UCSD-AML1 (cell line): ENCODE data around the gene GSKIP.
"Not testable (repeated sequence)": the region's sequence is repeated elsewhere in the genome, so short reads cannot be mapped to it uniquely, and the experiment has no call there.

Source experiments
- DNase-seq: peaks from one replicate; lab custom pipeline; 2025; ENCODE audit not compliant: unreplicated experiment; lab: John Stamatoyannopoulos, UW

Gene GSKIP, protein sequence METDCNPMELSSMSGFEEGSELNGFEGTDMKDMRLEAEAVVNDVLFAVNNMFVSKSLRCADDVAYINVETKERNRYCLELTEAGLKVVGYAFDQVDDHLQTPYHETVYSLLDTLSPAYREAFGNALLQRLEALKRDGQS

GRCh38 chr14:96362965-96363750 is at the start of gene GSKIP, which contains the start of gene ATG2B:
Gene GSKIP (plus strand): TSS chr14:96363526. CDS start chr14:96382248, 18,722 bp downstream.
Gene ATG2B (minus strand): TSS chr14:96363341. CDS start chr14:96362976, 365 bp downstream.
- peak; percentile 95 for DNase-seq

DNA sequence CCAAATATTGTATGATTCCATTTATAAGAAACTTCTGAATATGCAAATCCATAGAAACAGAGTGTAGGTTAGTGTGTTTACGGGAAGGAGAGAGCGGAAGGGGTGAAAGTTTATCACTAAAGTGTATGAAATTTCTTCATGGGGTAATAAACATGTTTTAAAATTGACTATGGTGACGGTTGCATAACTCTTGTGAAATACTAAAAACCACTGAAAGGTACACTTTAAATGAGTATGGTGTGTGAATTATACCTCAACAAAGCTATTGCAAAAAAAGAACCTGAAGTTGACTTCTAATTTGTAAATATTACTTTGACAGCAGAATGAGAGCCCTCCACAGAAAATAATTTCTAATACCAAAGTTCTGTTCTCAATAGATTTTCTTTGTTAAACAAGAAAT is 47.2 kb upstream of the GSKIP start:
- no peak for DNase-seq

DNA sequence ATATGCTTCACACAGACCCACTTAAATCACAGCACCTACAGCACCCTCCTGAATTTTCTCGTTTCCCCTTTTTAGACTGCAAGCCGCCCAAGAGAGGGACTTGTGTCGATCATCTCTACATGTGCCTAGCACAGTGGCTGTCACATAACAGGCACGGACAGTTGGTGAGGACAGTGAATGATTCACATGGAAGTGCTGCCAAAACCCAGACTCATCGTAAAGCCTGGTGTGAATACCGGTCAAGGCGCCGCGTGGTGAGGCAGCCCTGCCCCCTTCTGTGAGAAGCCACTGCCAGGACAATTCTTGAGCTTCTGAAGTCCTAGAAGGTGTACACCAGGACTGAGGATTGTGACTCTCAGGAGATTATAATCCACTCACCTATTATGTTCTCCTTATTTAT is 44.5 kb upstream of the GSKIP start:
- DNase-seq: no peak

DNA sequence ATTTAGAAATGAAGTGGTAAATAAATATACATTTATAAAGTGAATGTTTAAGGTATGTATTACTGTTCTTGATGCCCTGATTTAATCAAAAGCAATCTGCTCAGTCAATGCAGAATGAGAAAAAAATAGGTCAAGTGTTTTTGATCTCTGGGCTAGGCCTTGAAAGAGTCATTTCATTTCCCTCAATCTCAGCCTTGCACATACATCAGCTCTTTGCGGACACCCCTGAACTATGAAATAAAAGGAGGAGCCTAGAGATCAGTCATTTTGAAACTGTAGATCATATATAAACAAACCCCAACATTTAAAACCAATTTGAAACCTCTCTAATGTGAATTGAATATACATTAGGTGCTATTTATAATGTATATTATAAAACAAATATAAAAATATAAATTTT is 42.7 kb upstream of the GSKIP start:
- DNase-seq: no peak

GRCh38 chr14:96324219-96324618 is 39.1 kb upstream of the GSKIP start:
- DNase-seq: no peak

DNA sequence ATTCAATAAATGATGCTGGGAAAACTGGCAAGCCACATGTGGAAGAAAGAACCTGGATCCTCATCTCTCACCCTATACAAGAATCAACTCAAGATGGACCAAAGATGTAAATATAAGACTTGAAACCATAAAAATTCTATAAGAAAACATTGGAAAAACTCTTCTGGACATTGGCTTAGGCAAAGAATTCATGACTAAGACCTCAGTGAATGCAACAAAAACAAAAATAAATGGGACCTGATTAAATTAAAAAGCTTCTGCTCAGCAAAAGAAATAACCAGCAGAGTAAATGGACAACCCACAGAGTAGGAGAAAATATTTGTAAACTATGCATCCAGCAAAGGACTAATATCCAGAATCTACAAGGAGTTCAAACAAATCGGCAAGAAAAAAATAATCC is 24.8 kb upstream of the GSKIP start:
- no peak for DNase-seq

GRCh38 chr14:96341323-96341722 is 22.0 kb upstream of the GSKIP start:
- no peak for DNase-seq

GRCh38 chr14:96345669-96346068 is 17.7 kb upstream of the GSKIP start:
- no peak for DNase-seq

GRCh38 chr14:96347957-96348356 is 15.4 kb upstream of the GSKIP start:
- DNase-seq: not testable (repeated sequence)

DNA sequence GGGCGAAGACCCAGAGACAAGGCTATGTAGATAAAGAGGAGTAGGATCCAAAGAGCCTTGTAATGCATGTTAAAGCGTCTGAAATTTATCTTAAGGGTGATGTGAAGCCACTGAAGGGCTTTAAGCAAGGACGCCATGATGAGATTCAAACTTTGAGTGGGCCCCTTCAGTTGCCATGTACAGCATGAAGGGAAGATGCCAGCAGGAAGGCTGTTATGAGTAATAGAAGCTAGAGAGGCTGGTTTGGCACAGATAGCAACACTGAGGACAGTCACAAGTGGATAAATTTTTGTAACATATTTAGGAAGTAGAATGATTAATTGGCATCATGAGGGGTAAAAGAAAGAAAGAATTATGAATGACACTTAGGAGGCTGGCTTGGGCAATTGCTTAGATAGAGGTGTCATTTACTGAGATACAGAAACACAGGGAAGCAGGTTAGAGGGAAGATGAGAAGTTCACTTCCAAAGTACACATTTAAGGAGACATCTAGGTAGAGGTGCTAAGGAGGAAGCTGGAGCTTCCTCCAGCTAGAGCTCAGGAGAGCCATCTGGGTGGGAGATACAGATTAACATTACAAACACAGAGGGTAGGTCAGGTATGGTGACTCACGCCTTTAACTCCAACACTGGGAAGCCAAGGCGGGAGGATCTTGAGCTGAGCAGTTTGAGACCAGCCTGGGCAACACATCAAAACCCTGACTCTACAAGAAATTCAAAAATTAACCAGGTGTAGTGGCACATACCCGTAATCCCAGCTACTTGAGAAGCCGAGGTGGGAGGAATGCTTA is 13.8 kb upstream of the GSKIP start:
- DNase-seq: no peak

DNA sequence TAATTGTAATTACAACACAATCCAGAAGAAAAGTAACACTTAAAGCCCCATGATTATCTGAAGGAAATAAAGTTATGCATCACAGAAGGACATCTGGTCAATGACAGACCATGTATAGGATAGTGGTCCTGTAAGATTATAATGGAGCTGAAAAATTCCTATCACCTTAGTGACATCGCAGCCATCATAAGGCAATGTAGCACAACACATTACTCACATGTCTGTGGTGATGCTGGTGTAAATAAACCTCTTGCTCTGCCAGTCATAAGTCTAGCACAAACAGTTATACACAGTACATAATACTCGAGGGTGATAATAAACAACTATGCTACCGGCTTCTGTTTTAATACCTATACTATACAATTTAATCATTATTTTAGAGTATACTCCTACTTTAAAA is 11.3 kb upstream of the GSKIP start:
- no peak for DNase-seq

DNA sequence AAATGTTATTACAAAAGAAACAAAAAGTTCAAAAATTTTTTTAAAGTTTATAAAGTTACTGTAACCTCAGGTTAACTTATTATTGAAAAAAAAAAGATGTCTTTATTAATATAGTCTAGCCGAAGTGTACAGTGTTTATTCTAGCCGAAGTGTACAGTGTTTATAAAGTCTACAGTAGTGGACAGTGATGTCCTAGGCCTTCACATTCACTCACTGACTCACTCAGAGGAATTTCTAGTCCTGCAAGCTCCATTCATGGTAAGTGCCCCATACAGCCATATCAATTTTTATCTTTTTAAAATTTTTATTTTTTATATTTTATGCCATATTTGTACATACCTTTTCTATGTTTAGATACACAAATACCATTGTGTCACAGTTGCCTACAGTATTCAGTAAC is 10.6 kb upstream of the GSKIP start:
- no peak for DNase-seq

DNA sequence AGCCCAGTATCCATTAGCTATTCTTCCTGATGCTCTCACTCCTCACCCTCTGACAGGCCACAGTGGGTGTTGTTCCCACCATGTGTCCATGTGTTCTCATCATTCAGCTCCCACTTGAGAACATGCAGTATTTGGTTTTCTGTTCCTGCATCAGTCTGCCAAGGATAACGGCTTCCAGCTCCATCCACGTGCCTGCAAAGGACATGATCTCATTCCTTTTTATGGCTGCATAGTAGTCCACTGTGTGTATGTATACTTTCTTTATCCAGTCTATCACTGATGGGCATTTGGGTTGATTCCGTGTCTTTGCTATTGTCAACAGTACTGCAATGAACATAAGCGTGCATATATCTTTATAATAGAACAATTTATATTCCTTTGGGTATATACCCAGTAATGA is 9.1 kb upstream of the GSKIP start:
- no peak for DNase-seq

GRCh38 chr14:96357216-96357615 is 6.1 kb upstream of the GSKIP start:
- no peak for DNase-seq

GRCh38 chr14:96359959-96360358 is 3.4 kb upstream of the GSKIP start:
- no peak for DNase-seq

DNA sequence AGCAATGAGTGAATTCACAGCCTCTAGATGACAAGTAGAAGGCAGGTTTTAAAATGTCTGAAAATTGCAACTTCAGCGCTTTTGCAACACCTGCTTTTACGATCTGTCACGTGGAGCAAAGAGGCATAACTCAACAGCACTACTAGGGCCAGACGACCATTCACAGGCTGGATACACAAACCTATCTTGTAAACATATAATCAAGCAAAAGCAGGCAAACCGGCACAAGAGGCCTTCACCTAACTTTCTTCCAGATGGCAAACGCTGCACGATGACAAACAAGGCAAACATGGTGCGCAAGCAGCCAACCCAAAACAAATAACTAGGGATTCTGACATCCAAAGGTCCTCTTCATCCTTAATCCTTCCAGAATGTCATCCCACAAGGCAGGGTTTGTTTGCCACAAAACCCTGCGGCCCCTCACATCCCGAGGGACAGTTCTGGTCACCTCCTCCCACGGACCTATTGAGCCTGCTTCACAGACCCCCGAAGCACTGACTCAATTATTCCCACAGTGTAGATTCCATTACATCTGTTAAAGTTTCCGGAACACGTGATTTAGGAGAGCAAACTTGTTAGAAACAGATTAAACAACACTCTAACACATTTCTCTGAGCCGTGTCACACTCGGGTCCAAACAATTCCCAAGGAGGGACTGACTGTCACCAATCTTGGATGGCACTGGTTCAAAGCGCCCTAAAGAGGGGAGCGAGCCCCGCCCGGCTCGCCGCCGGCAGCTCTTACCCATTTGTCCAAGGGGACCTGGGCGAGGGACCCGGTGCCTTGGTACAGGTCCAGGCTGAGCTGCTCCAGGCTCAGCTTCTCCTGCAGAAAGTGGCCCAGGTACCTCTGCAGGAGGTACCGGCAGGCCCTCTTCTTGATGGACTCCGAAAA is 1.0 kb upstream of the GSKIP start:
- peak; percentile 29 for DNase-seq

GRCh38 chr14:96363751-96364336 is 518 bp downstream of the GSKIP start:
- DNase-seq: peak; percentile 54

DNA sequence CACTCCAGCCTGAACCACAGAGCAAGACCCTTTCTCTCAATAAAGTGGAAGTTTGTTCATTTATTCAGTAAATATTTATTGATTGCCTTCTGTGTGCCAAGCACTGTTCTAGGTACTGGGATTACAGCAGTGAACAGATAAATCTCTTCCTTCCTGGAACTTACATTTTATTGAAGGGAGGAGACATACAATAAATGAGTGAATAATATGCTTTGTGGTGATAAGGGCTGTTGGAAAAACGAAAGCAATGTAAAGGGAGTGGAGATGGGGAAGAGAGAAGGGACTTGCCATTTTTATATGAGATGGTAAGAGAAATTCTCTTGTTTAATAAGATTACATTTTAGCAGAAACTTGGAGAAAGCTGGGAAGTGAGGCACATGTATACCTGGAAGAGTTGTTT is 1.6 kb downstream of the GSKIP start:
- no peak for DNase-seq

DNA sequence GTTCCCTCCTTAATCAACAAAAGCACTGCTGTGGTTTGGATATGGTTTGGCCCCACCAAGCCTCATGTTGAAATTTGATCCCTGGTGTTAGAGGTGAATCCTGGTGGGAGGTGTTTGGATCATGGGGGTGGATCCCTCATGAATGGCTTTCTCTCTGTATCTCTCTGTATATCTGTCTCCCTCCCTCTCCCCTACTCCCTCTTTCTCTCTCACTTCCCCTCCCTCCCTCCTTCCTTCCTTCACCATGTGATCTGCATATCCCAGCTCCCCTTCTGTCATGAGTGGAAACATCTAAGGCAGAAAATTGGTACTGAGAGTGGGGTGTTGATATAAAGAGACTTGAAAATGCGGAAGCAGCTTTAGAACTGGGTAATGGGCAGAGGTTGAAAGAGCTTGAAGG is 5.2 kb downstream of the GSKIP start:
- no peak for DNase-seq

DNA sequence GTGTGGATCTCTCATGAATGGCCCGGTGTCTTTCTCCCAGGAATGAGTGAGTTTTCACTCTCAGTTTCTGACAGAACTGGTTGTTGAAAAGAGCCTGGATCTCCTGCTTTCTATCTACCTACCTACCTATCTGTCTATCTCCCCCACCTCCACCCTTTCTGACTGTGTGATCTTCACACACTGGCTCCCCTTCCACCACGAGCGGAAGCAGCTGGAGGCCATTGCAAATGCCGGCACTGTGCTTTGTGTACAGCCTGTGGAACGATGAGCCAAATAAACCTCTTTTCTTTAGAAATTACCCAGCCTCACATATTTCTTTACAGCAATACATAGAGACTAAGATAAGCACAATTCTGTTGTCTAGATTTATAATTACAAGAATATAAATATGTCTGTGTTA is 7.2 kb downstream of the GSKIP start:
- DNase-seq: no peak

DNA sequence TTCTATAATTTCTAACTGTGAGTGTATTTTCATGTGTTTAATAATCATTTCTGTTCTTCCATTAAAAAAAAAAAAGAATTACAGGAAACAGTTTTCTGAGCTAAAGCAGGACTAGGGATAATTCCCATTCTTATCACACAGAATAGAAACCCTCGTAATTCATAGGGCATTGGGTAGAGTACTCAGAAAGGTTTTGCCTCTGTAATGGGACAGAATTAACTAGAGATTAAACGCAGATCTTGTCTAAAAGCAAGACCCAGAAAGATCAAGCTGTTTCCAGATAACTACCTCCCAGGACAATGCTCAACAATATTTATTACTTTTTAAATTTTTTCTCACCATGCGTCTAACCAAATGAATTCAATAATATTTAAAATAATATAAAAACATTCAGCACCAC is 10.2 kb downstream of the GSKIP start:
- no peak for DNase-seq
